Karpas-422 (cell line): Measurements from ENCODE around the gene KMT2D. TPM values are rescaled to one million over a fixed set of nuclear protein-coding genes. Genes with fewer than 3 reads are reported as not detected.

Source experiments
- total RNA-seq: library from RNA; depleted of rRNA; stranded (reverse); fragments of >200 nt; shearing (Covaris generic); gene quantifications from 2 replicates; pipeline ENCODE4 v1.2.3, GENCODE V29; 2014; ENCODE audit warnings: low replicate concordance; rRNA removed

The KMT2D gene
- total RNA-seq, 1 experiment from 2014 or later, result 29.6 TPM

Other genes starting within 250 kb of the KMT2D start
- 3.1 and 6.7 TPM in 2 replicates for gene CACNB3, start 242.3 kb downstream of the KMT2D start, total RNA-seq
- gene DDX23, start 208.6 kb downstream of the KMT2D start, total RNA-seq, result 37.0 and 68.0 TPM in 2 replicates
- gene RND1, start 194.9 kb downstream of the KMT2D start, total RNA-seq, result 0.60 and 1.4 TPM in 2 replicates
- gene FKBP11, start 135.3 kb downstream of the KMT2D start, total RNA-seq, result 22.0 and 29.8 TPM in 2 replicates
- 51.7 and 57.5 TPM in 2 replicates for gene ARF3, start 103.3 kb downstream of the KMT2D start, total RNA-seq
- 0.61 and 1.0 TPM in 2 replicates for gene WNT10B, start 89.1 kb downstream of the KMT2D start, total RNA-seq
- gene WNT1, start 82.5 kb downstream of the KMT2D start, total RNA-seq, result not detected in 2 replicates
- 9.6 and 20.2 TPM in 2 replicates for gene DDN, start 61.4 kb downstream of the KMT2D start, total RNA-seq
- gene PRKAG1, start 42.0 kb downstream of the KMT2D start, total RNA-seq, result 35.1 and 47.5 TPM in 2 replicates
- gene RHEBL1, start 9.2 kb upstream of the KMT2D start, total RNA-seq, result 4.1 and 5.1 TPM in 2 replicates
- 0.26 and 0.36 TPM in 2 replicates for gene DHH, start 34.0 kb upstream of the KMT2D start, total RNA-seq
- 17.5 and 46.8 TPM in 2 replicates for gene LMBR1L, start 50.1 kb upstream of the KMT2D start, total RNA-seq
- 770 and 904 TPM in 2 replicates for gene TUBA1B, start 70.6 kb upstream of the KMT2D start, total RNA-seq
- gene TUBA1A, start 128.3 kb upstream of the KMT2D start, total RNA-seq, result 126 and 139 TPM in 2 replicates
- 90.0 and 132 TPM in 2 replicates for gene TUBA1C, start 204.3 kb upstream of the KMT2D start, total RNA-seq
- 0.52 TPM in 1 of 2 replicates, not detected in the other for gene PRPH, start 234.4 kb upstream of the KMT2D start, total RNA-seq